Mesothelial cell of epicardium (in vitro differentiated cells): ENCODE measurements around the gene NAV2. TPM values are rescaled to one million over a fixed set of nuclear protein-coding genes. Genes with fewer than 3 reads are reported as not detected.

Experiments
- DNase-seq, 2 experiments: peaks; one replicate each; pipeline ENCODE4 v3.0.0; 2021; ENCODE audit warnings: low spot score in 2 of 2; ENCODE audit not compliant: unreplicated experiment in 2 of 2
- H3K27ac Mint-ChIP-seq: 2 replicates; pipeline ENCODE4 v1.8.0; 2021; ENCODE audit warnings: mixed read lengths
- H3K27me3 Mint-ChIP-seq: 2 replicates; pipeline ENCODE4 v1.8.0; 2021; ENCODE audit warnings: low read depth, mixed read lengths
- H3K36me3 Mint-ChIP-seq: 2 replicates; pipeline ENCODE4 v1.8.0; 2021; ENCODE audit warnings: mixed read lengths
- H3K4me1 Mint-ChIP-seq: 2 replicates; pipeline ENCODE4 v1.8.0; 2021; ENCODE audit warnings: mixed read lengths
- H3K4me3 Mint-ChIP-seq: 2 replicates; pipeline ENCODE4 v1.8.0; 2021; ENCODE audit warnings: mild to moderate bottlenecking, moderate library complexity, mixed read lengths
- H3K9me3 Mint-ChIP-seq: 2 replicates; pipeline ENCODE4 v1.8.0; 2021; ENCODE audit warnings: mixed read lengths
- total RNA-seq: library from RNA; stranded (reverse); gene quantifications from 3 replicates; pipeline ENCODE4 v1.2.1, GENCODE V29; 2021
- TF ChIP-seq, protein P1 (sequence below): fragments of 200-600 bp; sonication (generic); IDR thresholded peaks from one replicate; pipeline ENCODE4 v1.5.0; 2021; ENCODE audit warnings: antibody characterized with exemption; ENCODE audit not compliant: unreplicated experiment

Gene NAV2
- total RNA-seq, 1 donor from 2014 or later: 69.8 TPM

DNA sequence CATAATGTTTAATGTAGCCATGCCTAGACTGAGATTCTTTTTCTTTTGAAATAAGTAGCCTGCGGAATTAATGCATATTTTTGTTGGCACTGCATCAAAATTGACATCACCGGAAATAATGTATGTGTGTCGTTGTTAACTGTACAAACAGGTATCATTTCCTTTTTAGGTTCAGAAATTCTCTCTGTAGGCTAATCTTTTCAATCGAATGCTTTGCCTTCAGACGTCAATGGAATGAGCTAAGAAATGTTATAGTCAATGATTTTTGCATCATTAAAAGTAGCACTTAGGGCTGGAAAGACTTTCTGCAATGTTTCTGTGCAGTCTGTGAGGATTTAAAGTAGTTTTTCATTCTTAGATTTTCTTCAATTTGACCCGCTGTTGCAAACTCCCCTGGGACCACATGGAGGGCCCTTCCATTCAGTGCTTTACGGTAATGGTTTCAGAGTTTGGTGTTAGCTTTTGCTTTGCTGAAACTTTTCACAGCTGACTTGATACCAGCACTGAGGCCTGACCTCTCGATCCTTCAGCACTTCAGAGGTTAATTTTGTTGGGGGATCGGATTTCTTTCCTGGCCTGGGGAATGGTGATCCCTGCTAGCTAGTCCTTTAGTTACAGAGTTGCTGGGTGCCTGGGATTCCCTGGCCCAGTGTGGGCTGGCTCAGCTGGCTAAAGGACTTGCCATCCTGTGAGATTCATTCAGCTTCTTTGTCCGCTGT lies 309.9 kb downstream of the NAV2 start:
- no peak for DNase-seq

DNA sequence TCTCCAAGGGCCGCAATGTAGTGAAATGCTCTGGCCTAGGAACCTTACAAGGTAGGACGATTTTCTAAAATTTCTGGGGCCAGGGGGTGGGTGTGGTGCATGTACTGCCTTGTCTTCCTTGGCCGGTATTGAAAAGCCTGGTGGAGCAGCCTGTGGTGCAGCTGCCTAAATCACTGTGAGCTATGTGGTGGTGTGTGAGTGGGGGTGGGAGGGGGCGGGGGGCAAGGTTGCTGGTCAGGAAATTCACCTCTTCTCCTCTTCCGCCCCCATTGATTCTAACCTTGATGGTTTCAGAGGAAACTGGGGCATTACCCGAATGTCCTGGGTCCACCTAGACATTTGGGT lies 310.4 kb downstream of the NAV2 start:
- no peak overlapping the region for H3K27ac Mint-ChIP-seq
- no peak for DNase-seq
- peak overlapping the region; percentile 80 for H3K4me3 Mint-ChIP-seq
- H3K36me3 Mint-ChIP-seq: no peaks in the 10 kb centered on the region
- peaks cover 47% of the 10 kb centered on the region for H3K4me1 Mint-ChIP-seq
- TF ChIP-seq, protein P1, sequence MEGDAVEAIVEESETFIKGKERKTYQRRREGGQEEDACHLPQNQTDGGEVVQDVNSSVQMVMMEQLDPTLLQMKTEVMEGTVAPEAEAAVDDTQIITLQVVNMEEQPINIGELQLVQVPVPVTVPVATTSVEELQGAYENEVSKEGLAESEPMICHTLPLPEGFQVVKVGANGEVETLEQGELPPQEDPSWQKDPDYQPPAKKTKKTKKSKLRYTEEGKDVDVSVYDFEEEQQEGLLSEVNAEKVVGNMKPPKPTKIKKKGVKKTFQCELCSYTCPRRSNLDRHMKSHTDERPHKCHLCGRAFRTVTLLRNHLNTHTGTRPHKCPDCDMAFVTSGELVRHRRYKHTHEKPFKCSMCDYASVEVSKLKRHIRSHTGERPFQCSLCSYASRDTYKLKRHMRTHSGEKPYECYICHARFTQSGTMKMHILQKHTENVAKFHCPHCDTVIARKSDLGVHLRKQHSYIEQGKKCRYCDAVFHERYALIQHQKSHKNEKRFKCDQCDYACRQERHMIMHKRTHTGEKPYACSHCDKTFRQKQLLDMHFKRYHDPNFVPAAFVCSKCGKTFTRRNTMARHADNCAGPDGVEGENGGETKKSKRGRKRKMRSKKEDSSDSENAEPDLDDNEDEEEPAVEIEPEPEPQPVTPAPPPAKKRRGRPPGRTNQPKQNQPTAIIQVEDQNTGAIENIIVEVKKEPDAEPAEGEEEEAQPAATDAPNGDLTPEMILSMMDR: no peak
- no peaks in the 10 kb centered on the region for H3K9me3 Mint-ChIP-seq
- H3K27me3 Mint-ChIP-seq: no peaks in the 10 kb centered on the region

More for the DNA sequence above, 309.9 kb downstream of the NAV2 start:
- TF ChIP-seq, protein P1: no peak
- Mint-ChIP-seq H3K9me3 (no peaks in the 10 kb centered on the region), H3K27me3 (no peaks in the 10 kb centered on the region), H3K27ac (no peak overlapping the region), H3K4me3 (peak overlapping the region; percentile 80), H3K36me3 (no peaks in the 10 kb centered on the region), H3K4me1 (peaks cover 44% of the 10 kb centered on the region)

DNA sequence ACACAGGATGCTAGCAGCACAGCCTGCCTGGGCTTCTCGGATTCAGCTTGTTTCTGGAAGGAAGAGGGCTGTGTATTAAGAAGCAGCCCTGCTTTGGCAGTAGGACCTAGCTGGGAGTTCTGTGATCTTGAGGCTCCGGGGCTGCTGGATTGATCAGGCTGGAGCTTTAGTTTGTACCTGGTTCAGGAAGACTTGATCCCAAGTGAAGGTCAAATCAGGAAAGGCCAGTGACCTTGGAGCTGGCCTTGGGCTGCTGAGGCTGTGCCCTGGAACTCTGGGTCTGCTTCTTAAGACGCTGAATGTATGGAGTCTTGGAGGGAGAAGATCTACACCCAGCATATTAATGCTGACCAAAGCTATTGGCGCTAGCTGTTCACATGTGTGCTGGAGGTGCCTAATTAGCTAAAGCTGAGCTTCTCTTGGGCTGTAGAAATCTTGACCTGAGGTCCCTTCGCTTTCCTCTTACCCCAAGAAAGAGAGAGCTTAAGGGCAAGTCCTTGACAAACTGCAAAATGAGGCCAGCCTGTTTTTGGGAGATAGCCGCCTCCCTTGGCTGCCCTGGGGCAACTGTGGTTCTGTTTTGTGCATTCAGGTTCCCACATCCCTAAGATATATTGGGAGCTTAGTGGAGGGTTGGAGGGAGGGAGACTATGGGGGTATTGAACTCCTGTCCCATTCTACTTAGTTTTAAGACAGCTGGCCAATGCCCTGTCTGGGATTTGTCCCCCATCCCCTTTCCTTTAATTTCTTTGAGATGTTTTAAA lies 311.7 kb downstream of the NAV2 start:
- no peak for DNase-seq
- H3K27ac Mint-ChIP-seq: no peak overlapping the region
- H3K4me1 Mint-ChIP-seq: peaks cover 57% of the 10 kb centered on the region
- TF ChIP-seq, protein P1: no peak
- peak overlapping the region; percentile 80 for H3K4me3 Mint-ChIP-seq
- H3K9me3 Mint-ChIP-seq: no peaks in the 10 kb centered on the region
- no peaks in the 10 kb centered on the region for H3K27me3 Mint-ChIP-seq
- H3K36me3 Mint-ChIP-seq: no peaks in the 10 kb centered on the region

DNA sequence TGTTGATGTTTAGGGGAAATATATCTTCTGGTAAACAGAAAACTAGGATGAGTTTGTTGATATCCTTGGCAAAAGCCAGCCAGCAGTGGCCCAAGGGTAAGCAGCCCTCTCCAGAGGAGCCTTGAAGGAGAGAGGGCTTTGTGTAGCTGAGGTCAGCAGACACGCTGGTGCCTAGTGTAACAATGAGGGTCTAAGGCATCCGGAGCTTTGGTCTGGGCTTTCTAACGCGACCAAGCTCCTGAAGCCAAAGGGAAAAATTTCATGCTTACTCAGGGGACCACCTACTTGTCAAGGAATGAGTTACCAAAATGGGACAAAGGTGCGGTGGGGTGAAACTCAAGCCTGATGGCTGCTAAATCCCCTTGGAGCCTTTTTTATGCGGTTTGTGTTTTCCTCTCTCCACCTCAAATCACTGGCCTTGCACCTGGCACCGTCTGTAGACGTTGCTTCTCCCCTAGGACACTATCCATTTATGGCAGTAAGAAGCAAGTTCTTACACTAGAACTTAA lies 312.7 kb downstream of the NAV2 start:
- Mint-ChIP-seq H3K4me3 (peak overlapping the region; percentile 80), H3K9me3 (no peaks in the 10 kb centered on the region), H3K27ac (peak overlapping the region; percentile 80), H3K27me3 (no peaks in the 10 kb centered on the region), H3K4me1 (peaks cover 64% of the 10 kb centered on the region), H3K36me3 (no peaks in the 10 kb centered on the region)
- no peak for DNase-seq
- TF ChIP-seq, protein P1: no peak

DNA sequence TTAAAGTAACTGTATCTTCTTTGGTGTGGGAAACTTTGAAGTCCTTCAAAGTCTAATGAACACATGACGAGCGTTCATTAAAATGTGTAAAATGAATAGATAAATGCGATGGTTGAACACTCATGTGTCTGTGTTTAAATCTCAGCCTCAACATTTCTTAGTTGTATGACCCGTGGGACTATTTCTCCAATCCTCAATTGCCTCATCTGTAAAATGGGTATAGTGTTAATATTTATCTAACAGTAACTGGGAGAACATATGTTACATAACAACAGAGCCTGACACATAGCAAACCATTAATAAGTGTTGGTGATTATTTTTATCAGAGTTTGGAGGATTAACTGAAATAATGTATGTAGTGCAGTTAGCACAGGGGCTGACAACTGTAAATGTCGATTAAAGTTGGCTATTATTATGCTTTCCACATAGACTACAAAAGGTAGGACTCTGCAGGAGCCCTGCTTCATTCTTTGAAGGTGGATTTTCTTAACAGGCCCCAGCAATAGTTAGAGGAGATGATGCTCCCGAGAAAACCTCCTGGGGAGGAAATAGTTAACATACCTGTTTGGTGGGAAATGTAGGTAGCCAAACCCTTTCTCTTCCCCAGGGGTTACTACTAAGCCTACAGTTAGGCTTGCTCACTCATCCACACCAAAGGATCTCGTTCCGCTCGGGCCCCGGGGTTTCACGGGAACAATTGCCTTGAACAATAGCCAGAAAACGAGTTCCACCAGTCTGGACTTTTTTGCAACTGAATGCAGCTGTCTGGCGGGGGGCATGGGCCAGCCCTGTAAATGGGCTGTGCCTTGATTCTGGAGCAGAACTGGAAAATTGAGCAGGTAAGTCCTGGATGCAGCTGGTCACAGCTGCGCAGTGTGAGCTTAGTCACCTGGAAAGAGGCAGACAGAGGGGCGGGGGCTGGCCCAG lies 314.3 kb downstream of the NAV2 start:
- Mint-ChIP-seq H3K27ac (peak overlapping the region; percentile 95), H3K4me3 (peak overlapping the region; percentile 56), H3K9me3 (no peaks in the 10 kb centered on the region), H3K27me3 (no peaks in the 10 kb centered on the region), H3K4me1 (peaks cover 76% of the 10 kb centered on the region), H3K36me3 (no peaks in the 10 kb centered on the region)
- no peak for DNase-seq
- TF ChIP-seq, protein P1: no peak
